ENCODE measurements around the gene FOXN4. TPM values are rescaled to one million over a fixed set of nuclear protein-coding genes. Genes with fewer than 3 reads are reported as not detected.

Gene FOXN4
- total and polyA plus RNA-seq, 2 donors (not counting 3 experiments of a cell fraction or from before 2014, with no cell fraction given), result not detected

- no TSS peak for BruUV-seq (replicated peaks)
- Histone ChIP-seq H3K9me3 (replicated peaks; ENCODE audit: control insufficient read depth, insufficient read depth, low read length) (no peaks in the 10 kb centered on the region), H3K4me2 (ENCODE audit: insufficient read depth, low read length) (no peak overlapping the region), H4K20me1 (replicated peaks; ENCODE audit: control insufficient read depth, extremely low read depth, insufficient read depth, low read length) (no peaks in the 10 kb centered on the region), H3K4me3 (replicated peaks in 1 of 3; ENCODE audit: insufficient read depth in 1 of 3, low read depth in 1 of 3, low read length in 3 of 3) (no peak overlapping the region), H3K36me3 (ENCODE audit: control insufficient read depth in 2 of 2, extremely low read depth in 1 of 2, insufficient read depth in 2 of 2, low read length in 2 of 2) (no peaks in the 10 kb centered on the region), H3K9me1 (replicated peaks; ENCODE audit: control insufficient read depth, extremely low read depth, insufficient read depth, low read length) (no peaks in the 10 kb centered on the region), H3K27ac (ENCODE audit: insufficient read depth, low read depth, low read length) (no peak overlapping the region), H3K4me1 (ENCODE audit: control insufficient read depth, extremely low read depth, insufficient read depth, low read length) (no peaks in the 10 kb centered on the region), H3K9ac (replicated peaks; ENCODE audit: extremely low read depth, insufficient read depth, low read length) (no peak overlapping the region), H2AFZ (ENCODE audit: low read depth, low read length) (no peak overlapping the region), H3K79me2 (ENCODE audit: control insufficient read depth, insufficient read depth, low read length) (no peaks in the 10 kb centered on the region), H3K27me3 (ENCODE audit: control insufficient read depth in 2 of 2, insufficient read depth in 2 of 2, low read length in 2 of 2) (peaks cover 3 to 7% of the 10 kb centered on the region in 2 experiments)
- ChIA-PET CTCF (no interaction called here), POLR2A (no interaction called here)
- TF ChIP-seq MYC (IDR thresholded peaks at IDR 0.05; ENCODE audit: low read depth, low read length) (no peak), GATA2 (IDR thresholded peaks at IDR 0.05; ENCODE audit: insufficient read depth, insufficient read length, low read depth, low read length) (no peak), EZH2 (IDR thresholded peaks at IDR 0.05; ENCODE audit: borderline replicate concordance, low read depth, low read length, severe bottlenecking) (no peak)
- intact Hi-C loops (cut with micrococcal nuclease), result no loop called here
- FAIRE-seq, result no peak
- dilution Hi-C loops (cut with MboI; ENCODE audit: extremely low pct_ligation_motif_present, low sequenced_read_pairs), result no loop called here
- DNase-seq (ENCODE audit: low read depth, low spot score), result no peak
These were observed 13.2 kb downstream of the FOXN4 start for GRCh38 chr12:109295764-109296425.

GRCh38 chr12:109294286-109294796, 14.7 kb downstream of the FOXN4 start:
- Histone ChIP-seq H3K4me1 (ENCODE audit: control insufficient read depth, extremely low read depth, insufficient read depth, low read length) (no peaks in the 10 kb centered on the region), H3K9ac (replicated peaks; ENCODE audit: extremely low read depth, insufficient read depth, low read length) (no peak overlapping the region), H3K9me1 (replicated peaks; ENCODE audit: control insufficient read depth, extremely low read depth, insufficient read depth, low read length) (no peaks in the 10 kb centered on the region), H4K20me1 (replicated peaks; ENCODE audit: control insufficient read depth, extremely low read depth, insufficient read depth, low read length) (no peaks in the 10 kb centered on the region), H3K36me3 (ENCODE audit: control insufficient read depth in 2 of 2, extremely low read depth in 1 of 2, insufficient read depth in 2 of 2, low read length in 2 of 2) (no peaks in the 10 kb centered on the region), H3K4me3 (replicated peaks in 1 of 3; ENCODE audit: insufficient read depth in 1 of 3, low read depth in 1 of 3, low read length in 3 of 3) (no peak overlapping the region), H3K9me3 (replicated peaks; ENCODE audit: control insufficient read depth, insufficient read depth, low read length) (no peaks in the 10 kb centered on the region), H3K79me2 (ENCODE audit: control insufficient read depth, insufficient read depth, low read length) (no peaks in the 10 kb centered on the region), H3K27me3 (ENCODE audit: control insufficient read depth in 2 of 2, insufficient read depth in 2 of 2, low read length in 2 of 2) (peaks cover 3 to 7% of the 10 kb centered on the region in 2 experiments), H3K4me2 (ENCODE audit: insufficient read depth, low read length) (no peak overlapping the region), H3K27ac (ENCODE audit: insufficient read depth, low read depth, low read length) (no peak overlapping the region), H2AFZ (ENCODE audit: low read depth, low read length) (no peak overlapping the region)
- DNase-seq (ENCODE audit: low read depth, low spot score) (no peak), FAIRE-seq (no peak)
- intact Hi-C loops (cut with micrococcal nuclease) (loop anchor here (1.0 kb wide), 1 partner anchor 42 kb away; no protein-coding TSS in a partner anchor), dilution Hi-C loops (cut with MboI; ENCODE audit: extremely low pct_ligation_motif_present, low sequenced_read_pairs) (no loop called here)
- TF ChIP-seq POLR2AphosphoS5 (IDR thresholded peaks at IDR 0.05; ENCODE audit: insufficient read depth, low read depth, low read length), result no peak
- TF ChIP-seq, protein P1, sequence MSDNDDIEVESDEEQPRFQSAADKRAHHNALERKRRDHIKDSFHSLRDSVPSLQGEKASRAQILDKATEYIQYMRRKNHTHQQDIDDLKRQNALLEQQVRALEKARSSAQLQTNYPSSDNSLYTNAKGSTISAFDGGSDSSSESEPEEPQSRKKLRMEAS (IDR thresholded peaks at IDR 0.05; ENCODE audit: insufficient read depth, insufficient read length), result no peak
- no peak for TF ChIP-seq FOS (IDR thresholded peaks at IDR 0.05; ENCODE audit: borderline replicate concordance, insufficient read depth, low read length)
- TF ChIP-seq EZH2 (IDR thresholded peaks at IDR 0.05; ENCODE audit: borderline replicate concordance, low read depth, low read length, severe bottlenecking), result no peak
- no peak for TF ChIP-seq CTCF (IDR thresholded peaks at IDR 0.05; ENCODE audit: extremely low read depth in 1 of 2, insufficient read depth in 1 of 2, low read depth in 1 of 2, low read length in 2 of 2)
- TF ChIP-seq GATA2 (IDR thresholded peaks at IDR 0.05; ENCODE audit: insufficient read depth, insufficient read length, low read depth, low read length), result no peak
- no peak for TF ChIP-seq MYC (IDR thresholded peaks at IDR 0.05; ENCODE audit: low read depth, low read length)
- no peak for TF ChIP-seq JUN (IDR thresholded peaks at IDR 0.05; ENCODE audit: borderline replicate concordance, insufficient read depth, insufficient read length, low read depth)
- TF ChIP-seq POLR2A (IDR thresholded peaks at IDR 0.05; ENCODE audit: low read depth, low read length), result no peak
- no TSS peak for BruUV-seq (replicated peaks)
- ChIA-PET POLR2A (no interaction called here), CTCF (no interaction called here)

All from endothelial cell of umbilical vein (primary cell).